IgD-negative memory B cell (primary cell): ENCODE data around the gene WHRN. TPM values are rescaled to one million over a fixed set of nuclear protein-coding genes. Genes with fewer than 3 reads are reported as not detected.

ENCODE experiments used
- H3K27ac Mint-ChIP-seq, 3 donors: one replicate each; pipeline ENCODE4 v1.8.0; 2020 to 2022; ENCODE audit warnings: mild to moderate bottlenecking in 3 of 3, mixed read lengths in 3 of 3, moderate library complexity in 1 of 3
- H3K27me3 Mint-ChIP-seq: one replicate; pipeline ENCODE4 v1.8.0; 2021; ENCODE audit warnings: mixed read lengths
- H3K36me3 Mint-ChIP-seq: one replicate; pipeline ENCODE4 v1.8.0; 2020; ENCODE audit warnings: mild to moderate bottlenecking, mixed read lengths
- H3K4me1 Mint-ChIP-seq, 3 donors: one replicate each; pipeline ENCODE4 v1.8.0; 2020 to 2022; ENCODE audit warnings: mixed read lengths in 3 of 3, mild to moderate bottlenecking in 1 of 3
- H3K4me3 Mint-ChIP-seq, 4 donors: one replicate each; pipeline ENCODE4 v1.8.0; 2020 to 2022; ENCODE audit warnings: mild to moderate bottlenecking in 4 of 4, mixed read lengths in 4 of 4, moderate library complexity in 3 of 4
- H3K9me3 Mint-ChIP-seq, 3 donors: one replicate each; pipeline ENCODE4 v1.8.0; 2020 to 2021; ENCODE audit warnings: mixed read lengths in 3 of 3, mild to moderate bottlenecking in 1 of 3
- polyA plus RNA-seq: library from polyadenylated mRNA; unstranded; fragments of 300-500 nt; fragmentation: Illumina TruSeq; gene quantifications from one replicate; pipeline ENCODE4 v1.2.3, GENCODE V29; 2021

The WHRN gene
- polyA plus RNA-seq, 1 donor from 2014 or later, result 0.89 TPM

GRCh38 chr9:114464281-114465051, 40.8 kb downstream of the WHRN start:
- Mint-ChIP-seq H3K36me3 (peaks cover 6% of the 10 kb centered on the region), H3K27ac (no peak overlapping the region), H3K4me1 (peaks cover 5 to 13% (median 9%) of the 10 kb centered on the region in 3 donors), H3K27me3 (peaks cover 3% of the 10 kb centered on the region), H3K4me3 (no peak overlapping the region), H3K9me3 (peaks cover 0 to 2% (median 0%) of the 10 kb centered on the region in 3 donors)

DNA sequence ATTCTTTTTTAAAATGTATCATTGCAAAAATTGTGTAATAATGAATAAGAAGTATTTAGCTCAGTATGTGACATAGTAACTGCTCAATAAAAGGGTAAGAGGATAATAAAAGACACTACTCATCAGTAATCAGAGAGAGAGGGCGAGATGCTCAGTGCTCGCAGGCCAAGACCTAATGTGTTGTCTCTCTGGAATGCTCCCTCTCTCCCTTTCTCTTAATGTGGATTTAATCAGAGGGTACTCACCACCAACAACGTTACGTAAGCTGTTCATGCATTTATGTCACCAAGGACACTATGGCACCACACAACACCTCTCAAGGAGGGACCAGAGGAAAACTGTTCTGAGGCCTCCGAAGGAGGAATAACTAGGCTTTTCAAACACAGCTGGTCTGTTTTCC, 42.5 kb downstream of the WHRN start:
- peaks cover 0 to 2% (median 0%) of the 10 kb centered on the region in 3 donors for H3K9me3 Mint-ChIP-seq
- peaks cover 5 to 11% (median 9%) of the 10 kb centered on the region in 3 donors for H3K4me1 Mint-ChIP-seq
- H3K36me3 Mint-ChIP-seq, result peaks cover 2% of the 10 kb centered on the region

DNA sequence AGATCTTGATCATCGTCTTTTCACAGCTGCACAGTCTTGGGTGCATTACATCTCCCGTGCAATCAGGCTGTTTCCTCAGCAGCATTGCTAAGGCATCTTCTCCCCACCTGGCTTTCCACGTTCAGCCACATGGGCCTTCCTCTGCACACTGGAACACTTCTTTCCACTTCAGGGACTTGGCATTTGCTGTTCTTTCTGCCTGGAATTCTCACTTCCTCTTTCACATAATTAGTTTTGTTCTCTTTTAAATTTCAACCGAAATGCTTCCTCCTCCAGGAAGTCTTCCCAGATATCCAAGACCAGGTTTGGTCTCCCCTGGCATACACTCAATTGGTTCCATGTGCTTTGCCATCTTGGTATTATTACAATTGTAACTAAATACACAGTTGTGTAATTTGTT, 43.8 kb downstream of the WHRN start:
- Mint-ChIP-seq H3K36me3 (peaks cover 2% of the 10 kb centered on the region), H3K27me3 (no peaks in the 10 kb centered on the region), H3K27ac (no peak overlapping the region), H3K9me3 (peaks cover 0 to 2% (median 0%) of the 10 kb centered on the region in 3 donors), H3K4me1 (peaks cover 5 to 11% (median 9%) of the 10 kb centered on the region in 3 donors), H3K4me3 (no peak overlapping the region)

More for the DNA sequence above, 42.5 kb downstream of the WHRN start:
- Mint-ChIP-seq H3K27me3 (no peaks in the 10 kb centered on the region), H3K4me3 (no peak overlapping the region), H3K27ac (peak overlapping the region in 1 of 3 donors; percentile 81)

DNA sequence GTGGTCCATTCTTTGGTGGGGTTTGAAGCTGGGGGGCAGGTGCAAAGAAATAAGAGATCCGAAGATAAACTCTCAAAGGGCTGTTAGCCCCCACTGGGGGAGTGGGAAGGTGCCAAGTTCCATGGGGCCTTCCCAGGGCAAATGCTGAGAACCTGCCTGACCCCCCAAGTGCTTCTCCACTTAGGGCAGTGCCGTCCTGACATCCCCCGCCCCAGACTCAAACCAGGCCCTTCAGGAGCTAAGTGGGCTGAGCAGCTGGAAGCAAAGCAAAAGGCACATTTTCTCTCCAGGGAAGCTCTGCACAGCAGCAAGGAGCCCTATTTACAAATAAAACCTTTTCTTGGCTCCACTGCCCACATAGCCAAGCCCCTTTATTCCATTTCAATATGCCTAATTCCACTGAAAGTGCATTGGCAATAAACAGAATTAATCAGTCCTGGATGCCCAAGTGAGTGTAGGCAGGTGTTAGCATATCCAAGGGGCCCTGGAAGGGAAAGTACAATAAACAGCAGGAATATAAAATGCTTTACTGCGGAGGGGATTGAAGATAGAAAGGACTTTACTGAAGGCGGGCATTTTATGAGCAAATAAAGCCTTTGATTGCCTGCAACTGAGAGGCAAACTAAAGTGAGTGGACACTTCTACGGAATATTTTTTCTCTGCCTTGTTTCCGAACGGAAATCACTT, 44.6 kb downstream of the WHRN start:
- H3K9me3 Mint-ChIP-seq, result peaks cover 0 to 2% (median 0%) of the 10 kb centered on the region in 3 donors
- H3K36me3 Mint-ChIP-seq, result peaks cover 4% of the 10 kb centered on the region
- no peak overlapping the region for H3K27ac Mint-ChIP-seq
- peaks cover 5 to 11% (median 9%) of the 10 kb centered on the region in 3 donors for H3K4me1 Mint-ChIP-seq
- H3K27me3 Mint-ChIP-seq, result peaks cover 3% of the 10 kb centered on the region
- no peak overlapping the region for H3K4me3 Mint-ChIP-seq

DNA sequence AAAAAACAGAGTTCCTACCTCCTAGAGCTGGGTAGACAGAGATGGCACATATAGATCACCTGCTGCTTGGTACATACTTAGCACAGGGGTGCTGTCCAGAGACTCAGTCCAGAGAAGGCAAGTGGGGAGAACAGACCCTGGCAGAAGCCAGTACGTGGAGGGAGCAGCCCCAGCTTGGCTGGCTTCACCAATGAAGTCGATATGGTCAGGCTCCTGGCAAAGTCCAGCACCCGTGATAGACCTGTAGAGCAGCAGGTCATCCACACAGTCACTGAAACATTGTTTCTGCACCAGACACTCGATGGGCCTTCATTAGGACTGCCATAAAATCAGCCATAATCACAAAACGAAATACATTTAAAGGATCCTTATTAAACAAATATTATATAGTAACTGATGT, 45.8 kb downstream of the WHRN start:
- Mint-ChIP-seq H3K4me1 (peaks cover 5 to 13% (median 11%) of the 10 kb centered on the region in 3 donors), H3K27me3 (peaks cover 3% of the 10 kb centered on the region), H3K4me3 (no peak overlapping the region), H3K36me3 (peaks cover 4% of the 10 kb centered on the region), H3K9me3 (peaks cover 0 to 2% (median 0%) of the 10 kb centered on the region in 3 donors), H3K27ac (no peak overlapping the region)

DNA sequence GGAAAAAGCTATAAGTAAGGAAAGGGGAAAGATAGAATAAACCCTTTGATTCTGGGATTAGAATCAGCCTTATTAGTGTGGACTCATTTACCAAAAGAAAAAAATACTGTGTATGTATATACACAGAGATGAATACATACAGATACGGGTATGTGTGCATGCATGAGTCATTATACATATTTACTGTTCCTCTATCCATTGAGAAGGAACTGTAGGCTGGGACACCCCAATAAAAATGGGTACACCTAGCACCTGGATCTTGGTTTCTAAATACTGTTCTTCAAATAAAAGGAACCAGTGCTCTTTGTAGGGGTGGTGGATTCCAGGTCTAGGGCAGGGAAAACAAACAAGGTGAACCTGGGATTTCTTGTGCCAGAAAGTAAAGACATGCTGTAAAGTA, 48.3 kb downstream of the WHRN start:
- H3K4me3 Mint-ChIP-seq, result no peak overlapping the region
- H3K4me1 Mint-ChIP-seq, result peaks cover 20 to 30% (median 28%) of the 10 kb centered on the region in 3 donors
- H3K9me3 Mint-ChIP-seq, result peaks cover 0 to 8% (median 3%) of the 10 kb centered on the region in 3 donors
- H3K27me3 Mint-ChIP-seq, result peaks cover 3% of the 10 kb centered on the region
- peaks cover 3% of the 10 kb centered on the region for H3K36me3 Mint-ChIP-seq
- H3K27ac Mint-ChIP-seq, result no peak overlapping the region

DNA sequence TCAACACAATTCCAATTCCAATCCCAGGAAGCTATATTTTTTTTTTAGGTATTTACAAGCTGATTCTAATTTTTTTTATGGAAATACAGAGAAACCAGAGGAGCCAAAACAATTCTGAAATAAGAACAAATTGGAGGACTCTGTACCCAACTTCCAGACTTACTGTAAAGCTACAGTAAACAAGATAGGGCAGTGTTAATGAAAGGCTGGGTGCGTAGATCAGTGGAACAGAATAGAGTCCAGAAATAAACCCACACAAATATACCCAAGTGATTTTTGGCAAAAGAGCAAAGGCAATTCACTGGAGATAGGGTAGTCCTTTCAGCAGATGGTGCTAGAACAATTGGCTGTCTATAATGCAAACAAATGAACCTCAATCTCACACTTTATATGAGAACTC, 50.6 kb downstream of the WHRN start:
- Mint-ChIP-seq H3K36me3 (peaks cover 3% of the 10 kb centered on the region), H3K4me1 (peaks cover 28 to 37% (median 36%) of the 10 kb centered on the region in 3 donors), H3K27ac (peak overlapping the region in 1 of 3 donors; percentile 46), H3K4me3 (no peak overlapping the region), H3K9me3 (peaks cover 0 to 8% (median 3%) of the 10 kb centered on the region in 3 donors), H3K27me3 (peaks cover 3% of the 10 kb centered on the region)

DNA sequence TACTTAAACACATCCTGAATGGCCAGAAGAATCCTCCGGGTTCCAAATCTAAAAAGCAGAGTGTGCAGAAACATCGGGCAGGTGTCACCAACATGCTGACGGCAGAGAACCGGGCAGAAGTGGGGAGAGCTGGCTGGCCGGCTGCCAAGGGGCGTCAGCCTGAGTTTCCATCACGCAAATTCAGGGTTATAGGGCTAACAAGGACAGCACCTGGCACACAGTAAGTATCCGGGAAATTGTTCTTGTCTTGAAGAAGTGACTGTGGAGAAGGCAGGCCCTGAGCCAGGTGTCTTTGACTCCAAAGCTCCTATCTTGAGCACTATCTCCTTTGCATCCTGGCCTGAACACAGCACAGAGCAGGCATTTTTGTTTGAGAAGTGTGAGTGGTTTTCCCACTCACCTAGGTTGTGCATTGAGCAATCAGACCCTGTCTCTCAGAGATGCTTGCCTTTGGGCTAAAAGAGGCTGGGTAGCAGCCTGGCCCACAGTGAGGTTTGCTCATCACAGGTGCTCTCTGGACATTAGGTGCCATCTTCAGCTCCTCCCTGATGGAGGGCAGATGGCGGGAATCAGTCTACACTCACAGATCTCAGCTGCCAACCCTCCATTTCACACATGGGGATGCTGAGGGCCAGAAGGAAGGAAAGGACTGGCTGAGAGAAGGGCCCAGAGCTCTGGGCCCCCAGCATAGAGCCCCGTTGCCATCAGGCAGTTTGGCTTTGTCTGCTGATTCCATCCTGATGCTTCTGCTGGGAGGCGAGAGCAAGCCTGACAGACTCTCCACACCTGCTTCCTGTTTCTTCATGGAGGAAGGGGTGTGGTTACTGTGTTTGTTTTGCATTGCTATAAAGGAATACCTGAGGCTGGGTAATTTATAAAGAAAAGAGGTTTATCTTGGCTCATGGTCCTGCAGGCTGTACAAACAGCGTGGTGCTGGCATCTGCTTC, 52.8 kb downstream of the WHRN start:
- Mint-ChIP-seq H3K4me1 (peaks cover 37 to 51% (median 50%) of the 10 kb centered on the region in 3 donors), H3K27me3 (peaks cover 3% of the 10 kb centered on the region), H3K4me3 (peak overlapping the region; percentile 34 to 94 (median 73)), H3K9me3 (peaks cover 0 to 8% (median 3%) of the 10 kb centered on the region in 3 donors), H3K27ac (peak overlapping the region; percentile 73 to 99 (median 96)), H3K36me3 (peaks cover 3% of the 10 kb centered on the region)

GRCh38 chr9:114451707-114452031, 53.6 kb downstream of the WHRN start:
- Mint-ChIP-seq H3K27me3 (peaks cover 3% of the 10 kb centered on the region), H3K27ac (peak overlapping the region; percentile 73 to 99 (median 96)), H3K4me3 (peak overlapping the region; percentile 34 to 86 (median 64)), H3K36me3 (peaks cover 3% of the 10 kb centered on the region), H3K4me1 (peaks cover 42 to 53% (median 52%) of the 10 kb centered on the region in 3 donors), H3K9me3 (peaks cover 0 to 8% (median 3%) of the 10 kb centered on the region in 3 donors)

DNA sequence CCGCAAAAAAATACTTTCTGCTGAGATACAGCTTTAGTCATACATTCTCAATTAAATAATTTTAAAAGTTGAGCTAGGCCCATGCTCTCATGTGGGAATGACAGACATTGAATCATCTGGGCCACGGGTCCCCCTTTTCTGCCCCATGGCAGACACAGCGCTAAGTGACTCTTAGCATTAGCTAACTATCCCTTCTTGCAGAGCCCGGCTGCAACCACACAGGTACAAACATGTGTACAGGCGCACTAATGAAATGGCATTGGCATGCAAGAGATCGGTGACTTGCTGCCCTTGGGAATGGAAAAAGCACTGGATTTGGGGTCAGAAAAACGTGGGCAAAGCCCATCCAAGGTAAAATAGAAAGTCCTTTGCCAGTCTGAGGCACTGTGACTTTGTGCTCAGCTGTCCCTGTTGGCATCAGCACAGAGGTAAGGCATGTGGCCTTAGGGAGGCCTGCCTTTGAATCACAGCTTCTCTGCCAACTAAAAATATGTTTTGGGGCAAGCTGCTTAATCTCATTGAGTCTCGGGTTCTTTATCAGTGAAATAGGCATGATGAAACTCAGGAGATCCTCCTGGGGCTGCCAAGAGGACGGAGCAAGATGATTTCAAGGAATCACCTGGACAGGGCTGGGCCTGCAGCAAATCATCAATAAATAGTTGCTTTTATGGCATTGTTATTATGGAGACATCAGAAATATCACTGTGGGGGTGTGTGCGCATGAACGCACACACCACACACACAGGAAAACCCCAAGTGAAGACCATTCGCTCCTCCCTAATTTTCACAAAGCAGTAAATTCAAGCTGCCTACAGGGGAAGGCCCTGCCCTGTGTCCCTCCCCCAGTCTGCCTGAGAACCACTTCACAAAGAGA, 54.2 kb downstream of the WHRN start:
- Mint-ChIP-seq H3K4me1 (peaks cover 42 to 53% (median 53%) of the 10 kb centered on the region in 3 donors), H3K27me3 (peaks cover 1% of the 10 kb centered on the region), H3K4me3 (peak overlapping the region; percentile 34 to 86 (median 64)), H3K27ac (peak overlapping the region; percentile 73 to 99 (median 96)), H3K36me3 (peaks cover under 1% of the 10 kb centered on the region), H3K9me3 (peaks cover 0 to 8% (median 3%) of the 10 kb centered on the region in 3 donors)

DNA sequence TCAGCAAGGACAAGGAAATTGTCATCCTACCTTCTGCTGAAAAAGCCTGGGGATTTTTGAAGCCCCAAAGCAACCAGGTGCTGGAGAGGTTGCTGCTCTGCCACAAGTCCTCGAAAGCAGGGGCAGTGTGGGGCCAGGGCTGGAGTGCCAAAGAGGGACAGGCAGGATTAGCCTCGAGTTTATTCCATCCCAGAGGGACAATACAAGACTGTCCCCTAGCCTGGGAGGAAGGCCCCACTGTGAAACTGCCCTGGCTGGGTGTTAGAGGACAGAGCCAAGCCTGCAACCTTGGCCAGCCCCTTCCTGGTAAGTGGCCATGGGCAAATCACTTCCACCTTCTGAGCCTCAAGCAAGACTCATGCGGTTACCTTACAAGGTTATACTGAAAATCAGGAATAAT, 55.1 kb downstream of the WHRN start:
- peaks cover 42 to 56% (median 53%) of the 10 kb centered on the region in 3 donors for H3K4me1 Mint-ChIP-seq
- no peaks in the 10 kb centered on the region for H3K27me3 Mint-ChIP-seq
- H3K36me3 Mint-ChIP-seq, result no peaks in the 10 kb centered on the region
- no peak overlapping the region for H3K4me3 Mint-ChIP-seq
- peaks cover 0 to 8% (median 3%) of the 10 kb centered on the region in 3 donors for H3K9me3 Mint-ChIP-seq
- H3K27ac Mint-ChIP-seq, result peak overlapping the region in 2 of 3 donors; percentile 36 to 73

GRCh38 chr9:114449236-114449635, 56.0 kb downstream of the WHRN start:
- Mint-ChIP-seq H3K9me3 (peaks cover 0 to 8% (median 3%) of the 10 kb centered on the region in 3 donors), H3K36me3 (no peaks in the 10 kb centered on the region), H3K27me3 (no peaks in the 10 kb centered on the region), H3K4me3 (peak overlapping the region in 2 of 4 donors; percentile 6 to 21), H3K27ac (peak overlapping the region; percentile 30 to 80 (median 36)), H3K4me1 (peaks cover 42 to 50% (median 49%) of the 10 kb centered on the region in 3 donors)

GRCh38 chr9:114448706-114449105, 56.6 kb downstream of the WHRN start:
- H3K4me1 Mint-ChIP-seq, result peaks cover 42 to 48% (median 48%) of the 10 kb centered on the region in 3 donors
- no peaks in the 10 kb centered on the region for H3K27me3 Mint-ChIP-seq
- peaks cover 0 to 10% (median 3%) of the 10 kb centered on the region in 3 donors for H3K9me3 Mint-ChIP-seq
- H3K4me3 Mint-ChIP-seq, result no peak overlapping the region
- H3K36me3 Mint-ChIP-seq, result no peaks in the 10 kb centered on the region
- H3K27ac Mint-ChIP-seq, result peak overlapping the region; percentile 30 to 80 (median 36)
